ENCODE results near the gene PRDM16.

PRDM16 gene

GRCh38 chr1:3060601-3061551, 8.1 kb upstream of the PRDM16 start:
- no peak for ATAC-seq
- no peak for TF ChIP-seq ZNF70 (CRISPR knock-in tag; IDR thresholded peaks at IDR 0.05)
- TF ChIP-seq POU6F1 (CRISPR knock-in tag; IDR thresholded peaks at IDR 0.05; ENCODE audit: borderline replicate concordance, low read depth), result no peak
- no peak for TF ChIP-seq ZNF565 (CRISPR knock-in tag; conservative IDR thresholded peaks at IDR 0.05; ENCODE audit: low read depth)
- no peak for TF ChIP-seq ZC3H10 (CRISPR knock-in tag; IDR thresholded peaks at IDR 0.05)
- TF ChIP-seq BACH2 (CRISPR knock-in tag; IDR thresholded peaks at IDR 0.05; ENCODE audit: borderline replicate concordance), result no peak
- no peak for TF ChIP-seq PATZ1 (CRISPR knock-in tag; IDR thresholded peaks at IDR 0.05; ENCODE audit: borderline replicate concordance)
- TF ChIP-seq PPARA (CRISPR knock-in tag; IDR thresholded peaks at IDR 0.05; ENCODE audit: borderline replicate concordance), result no peak
- no peak for TF ChIP-seq ZFP30 (CRISPR knock-in tag; IDR thresholded peaks at IDR 0.05)
- TF ChIP-seq ISL1 (CRISPR knock-in tag; IDR thresholded peaks at IDR 0.05), result no peak
- no peak for TF ChIP-seq CREB5 (CRISPR knock-in tag; IDR thresholded peaks at IDR 0.05; ENCODE audit: low read depth)
- no peak for TF ChIP-seq SNAI2 (CRISPR knock-in tag; IDR thresholded peaks at IDR 0.05)
- TF ChIP-seq GLIS3 (CRISPR knock-in tag; IDR thresholded peaks at IDR 0.05), result no peak
- TF ChIP-seq ESRRG (CRISPR knock-in tag; IDR thresholded peaks at IDR 0.05), result no peak
- TF ChIP-seq ARNTL (CRISPR knock-in tag; IDR thresholded peaks at IDR 0.05; ENCODE audit: borderline replicate concordance, low read depth), result no peak
- no peak for TF ChIP-seq ZFP3 (CRISPR knock-in tag; IDR thresholded peaks at IDR 0.05)
- TF ChIP-seq OSR1 (CRISPR knock-in tag; IDR thresholded peaks at IDR 0.05), result no peak
- no peak for TF ChIP-seq CSDC2 (CRISPR knock-in tag; IDR thresholded peaks at IDR 0.05)
- no peak for TF ChIP-seq TOX (CRISPR knock-in tag; IDR thresholded peaks at IDR 0.05; ENCODE audit: borderline replicate concordance)

GRCh38 chr1:3061566-3061965, 7.4 kb upstream of the PRDM16 start:
- no peak for ATAC-seq
- TF ChIP-seq ARNTL (CRISPR knock-in tag; IDR thresholded peaks at IDR 0.05; ENCODE audit: borderline replicate concordance, low read depth) (no peak), ZNF70 (CRISPR knock-in tag; IDR thresholded peaks at IDR 0.05) (no peak), SNAI2 (CRISPR knock-in tag; IDR thresholded peaks at IDR 0.05) (no peak), ZNF8 (CRISPR knock-in tag; IDR thresholded peaks at IDR 0.05) (no peak), ZFP3 (CRISPR knock-in tag; IDR thresholded peaks at IDR 0.05) (no peak), TCF4 (CRISPR knock-in tag; IDR thresholded peaks at IDR 0.05; ENCODE audit: borderline replicate concordance) (no peak), BACH2 (CRISPR knock-in tag; IDR thresholded peaks at IDR 0.05; ENCODE audit: borderline replicate concordance) (no peak), ZC3H10 (CRISPR knock-in tag; IDR thresholded peaks at IDR 0.05) (no peak), ISL1 (CRISPR knock-in tag; IDR thresholded peaks at IDR 0.05) (no peak), CREB5 (CRISPR knock-in tag; IDR thresholded peaks at IDR 0.05; ENCODE audit: low read depth) (no peak), CSDC2 (CRISPR knock-in tag; IDR thresholded peaks at IDR 0.05) (no peak), PPARA (CRISPR knock-in tag; IDR thresholded peaks at IDR 0.05; ENCODE audit: borderline replicate concordance) (no peak), TSHZ2 (CRISPR knock-in tag; IDR thresholded peaks at IDR 0.05) (no peak), ZNF565 (CRISPR knock-in tag; conservative IDR thresholded peaks at IDR 0.05; ENCODE audit: low read depth) (no peak), GLIS3 (CRISPR knock-in tag; IDR thresholded peaks at IDR 0.05) (no peak)
